GM21515 (cell line): ENCODE measurements around the gene GJA10.
A peak's percentile ranks its signal among the peaks of the same experiment; 100 is the strongest.
"Not testable (repeated sequence)": the region's sequence is repeated elsewhere in the genome, so short reads cannot be mapped to it uniquely, and the experiment has no call there.

ENCODE experiments used
- ATAC-seq: cut with Tn5 transposase; IDR thresholded peaks from one replicate; pipeline ENCODE4 v1.9.1; 2021; ENCODE audit not compliant: unreplicated experiment

The GJA10 gene

DNA sequence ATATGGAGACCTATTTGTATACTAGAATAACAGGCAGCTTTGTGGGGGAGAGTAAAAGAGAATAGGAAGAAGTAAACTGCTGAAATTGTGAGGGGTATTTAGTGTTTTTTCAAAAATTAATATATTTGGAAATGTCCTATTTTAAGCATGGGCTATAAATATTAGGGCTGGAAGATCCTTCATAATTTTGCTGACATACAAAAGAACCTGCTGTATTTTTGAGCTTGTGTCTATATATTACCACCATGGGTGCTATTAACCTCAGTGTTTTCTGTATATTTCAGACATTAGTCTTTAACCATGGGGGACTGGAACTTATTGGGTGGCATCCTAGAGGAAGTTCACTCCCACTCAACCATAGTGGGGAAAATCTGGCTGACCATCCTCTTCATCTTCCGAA, at the start of gene GJA10:
Gene GJA10, plus strand, starts transcription at position 301 of the 400 bp plus-strand sequence. Its CDS starts 0 bp downstream, at position 301.
- ATAC-seq, result no peak

DNA sequence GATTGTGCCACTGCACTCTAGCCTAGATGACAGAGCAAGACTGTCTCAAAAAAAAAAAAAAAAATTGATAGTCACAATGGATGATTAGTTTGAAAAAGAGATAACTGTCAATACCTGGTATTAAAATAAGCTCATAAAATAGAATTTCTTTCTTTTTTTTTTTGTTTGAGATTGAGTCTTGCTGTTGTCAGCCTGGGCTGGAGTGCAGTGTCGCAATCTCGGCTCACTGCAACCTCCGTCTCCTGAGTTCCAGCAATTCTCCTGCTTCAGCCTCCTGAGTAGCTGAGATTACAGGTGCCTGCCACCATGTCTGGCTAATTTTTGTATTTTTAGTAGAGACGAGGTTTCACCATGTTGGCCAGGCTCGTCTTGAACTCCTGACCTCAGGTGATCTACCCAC, 46.8 kb upstream of the GJA10 start:
- ATAC-seq, result not testable (repeated sequence)

- ATAC-seq, result no peak
Measured at GRCh38 chr6:89853068-89853467, 41.2 kb upstream of the GJA10 start.

DNA sequence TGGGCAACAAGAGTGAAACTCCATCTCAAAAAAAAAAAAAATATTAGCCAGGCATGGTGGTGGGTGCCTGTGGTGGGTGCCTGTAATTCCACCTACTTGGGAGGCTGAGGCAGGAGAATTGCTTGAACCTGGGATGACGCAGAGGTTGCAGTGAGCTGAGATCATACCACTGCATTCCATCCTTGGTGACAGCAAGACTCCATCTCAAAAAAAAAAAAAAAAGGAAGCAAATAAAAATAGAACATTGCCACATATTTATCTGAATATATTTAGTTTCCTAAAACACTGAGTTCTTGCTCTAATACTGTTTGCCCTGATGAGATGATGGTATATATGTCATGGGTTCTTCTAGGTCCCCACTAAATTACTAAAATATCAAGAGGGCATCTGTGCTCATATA, 36.2 kb upstream of the GJA10 start:
- ATAC-seq, result no peak

DNA sequence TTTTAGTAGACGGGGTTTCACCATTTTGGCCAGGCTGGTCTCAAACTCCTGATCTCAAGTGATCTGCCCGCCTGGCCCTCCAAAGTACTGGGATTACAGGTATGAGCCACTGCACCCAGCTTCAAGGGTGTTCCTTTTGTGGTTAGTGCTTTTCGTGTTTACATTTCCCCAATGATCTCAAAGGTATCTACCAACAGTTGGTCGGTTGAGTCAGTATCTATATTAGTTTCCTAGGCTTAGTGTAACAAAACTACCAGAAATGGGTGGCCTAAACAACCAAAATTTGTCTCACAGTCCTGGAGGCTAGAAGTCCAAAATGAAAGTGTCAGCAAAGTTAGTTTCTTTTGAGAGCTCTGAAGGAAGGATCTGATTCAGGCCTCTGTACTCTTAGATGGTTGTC, 34.5 kb upstream of the GJA10 start:
- peak; percentile 38 for ATAC-seq

GRCh38 chr6:89862273-89862672, 32.0 kb upstream of the GJA10 start:
- peak; percentile 78 for ATAC-seq

- peak; percentile 10 for ATAC-seq
Measured at GRCh38 chr6:89862698-89863097, 31.6 kb upstream of the GJA10 start.

DNA sequence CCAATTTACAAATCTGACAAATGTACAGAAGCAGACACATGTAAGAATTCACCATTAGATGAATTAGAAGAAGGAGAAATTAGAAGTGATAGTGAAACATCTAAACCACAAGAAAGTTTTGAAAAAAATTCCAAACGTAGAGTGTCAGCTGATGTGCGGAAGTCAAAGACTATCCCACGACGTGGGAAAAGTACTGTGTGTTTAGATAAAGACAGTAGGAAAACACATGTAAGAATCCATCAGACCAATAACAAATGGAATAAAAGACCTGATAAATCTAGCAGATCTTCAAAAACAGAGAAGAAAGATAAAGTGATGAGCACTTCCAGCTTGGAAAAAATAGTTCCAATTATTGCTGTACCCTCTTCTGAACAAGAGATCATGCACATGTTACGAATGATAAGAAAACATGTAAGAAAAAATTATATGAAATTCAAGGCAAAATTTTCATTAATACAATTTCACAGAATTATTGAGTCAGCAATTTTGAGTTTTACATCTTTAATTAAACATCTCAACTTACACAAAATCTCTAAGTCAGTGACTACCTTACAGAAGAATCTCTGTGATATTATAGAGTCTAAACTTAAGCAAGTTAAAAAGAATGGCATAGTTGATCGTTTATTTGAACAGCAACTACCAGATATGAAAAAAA, 28.1 kb upstream of the GJA10 start:
- ATAC-seq, result no peak

GRCh38 chr6:89873721-89874120, 20.5 kb upstream of the GJA10 start:
- ATAC-seq, result no peak

GRCh38 chr6:89874438-89874837, 19.8 kb upstream of the GJA10 start:
- no peak for ATAC-seq

DNA sequence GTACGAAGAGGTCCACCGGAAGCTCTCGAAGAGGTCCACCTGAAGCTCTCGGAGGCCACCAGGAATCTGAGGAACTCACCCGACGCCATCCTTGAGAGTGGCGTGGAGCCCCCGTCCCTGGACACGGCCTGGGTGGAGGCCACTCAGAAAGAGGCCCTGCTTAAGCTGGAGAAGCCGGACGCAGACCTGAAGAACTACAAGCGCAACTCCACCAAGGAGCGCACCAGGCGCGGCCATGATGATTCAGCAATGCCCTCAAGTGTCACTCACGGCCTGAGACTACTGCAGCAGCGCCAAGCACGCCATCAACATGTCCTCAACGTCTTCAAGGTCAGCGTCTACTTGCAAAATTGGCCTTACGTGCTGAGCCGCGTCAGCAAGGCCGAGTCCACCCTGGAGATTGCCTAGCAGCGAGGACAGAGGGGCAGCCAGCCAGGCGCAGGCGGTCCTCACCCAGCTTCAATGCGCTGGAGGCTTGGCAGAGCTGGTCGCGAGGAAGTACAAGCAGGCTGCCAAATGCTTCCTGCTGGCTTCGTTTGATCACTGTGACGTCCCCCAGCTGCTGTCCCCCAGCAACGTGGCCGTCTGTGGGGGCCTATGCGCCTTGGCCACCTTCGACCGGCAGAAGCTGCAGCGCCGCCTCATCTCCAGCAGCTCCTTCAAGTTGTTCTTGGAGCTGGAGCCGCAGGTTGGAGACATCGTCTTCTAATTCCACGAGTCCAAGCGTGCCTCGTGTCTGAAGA, 7.7 kb upstream of the GJA10 start:
- no peak for ATAC-seq

- no peak for ATAC-seq
Measured at GRCh38 chr6:89887452-89888137, 6.7 kb upstream of the GJA10 start.

DNA sequence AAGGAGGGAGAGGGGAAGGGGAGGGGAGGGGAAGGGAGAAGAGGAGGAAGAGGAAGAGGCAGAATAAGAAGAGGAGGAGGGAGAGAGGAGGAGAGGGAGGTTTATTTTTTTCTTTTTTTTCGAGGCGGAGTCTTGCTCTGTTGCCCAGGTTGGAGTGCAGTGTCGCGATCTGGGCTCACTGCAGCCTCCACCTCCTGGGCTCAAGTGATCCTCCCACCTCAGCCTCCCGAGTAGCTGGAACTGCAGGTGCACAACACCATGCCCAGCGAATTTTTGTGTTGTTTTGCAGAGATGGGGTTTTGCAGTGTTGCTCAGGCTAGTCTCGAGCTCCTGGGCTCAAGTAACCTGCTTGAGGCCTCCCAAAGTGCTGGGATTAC, 6.1 kb upstream of the GJA10 start:
- ATAC-seq, result no peak

DNA sequence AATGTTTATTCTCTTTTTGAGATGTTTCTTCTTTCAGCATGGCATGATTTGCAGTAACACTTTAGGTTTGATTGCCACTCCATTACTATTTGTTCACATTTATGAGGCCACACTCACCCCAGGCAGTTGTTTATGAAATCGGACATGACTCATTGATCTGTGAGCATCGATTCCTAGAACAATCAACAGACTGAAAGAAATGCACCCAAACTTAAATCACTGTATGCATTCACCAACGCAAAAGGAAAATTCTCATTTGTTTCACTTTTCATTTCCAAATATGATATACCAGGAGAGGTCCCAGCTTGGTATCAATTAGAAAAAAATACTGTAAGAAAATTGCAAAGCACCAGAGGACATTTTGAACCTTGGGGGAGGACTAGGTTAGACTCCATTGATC, 5.4 kb upstream of the GJA10 start:
- no peak for ATAC-seq

DNA sequence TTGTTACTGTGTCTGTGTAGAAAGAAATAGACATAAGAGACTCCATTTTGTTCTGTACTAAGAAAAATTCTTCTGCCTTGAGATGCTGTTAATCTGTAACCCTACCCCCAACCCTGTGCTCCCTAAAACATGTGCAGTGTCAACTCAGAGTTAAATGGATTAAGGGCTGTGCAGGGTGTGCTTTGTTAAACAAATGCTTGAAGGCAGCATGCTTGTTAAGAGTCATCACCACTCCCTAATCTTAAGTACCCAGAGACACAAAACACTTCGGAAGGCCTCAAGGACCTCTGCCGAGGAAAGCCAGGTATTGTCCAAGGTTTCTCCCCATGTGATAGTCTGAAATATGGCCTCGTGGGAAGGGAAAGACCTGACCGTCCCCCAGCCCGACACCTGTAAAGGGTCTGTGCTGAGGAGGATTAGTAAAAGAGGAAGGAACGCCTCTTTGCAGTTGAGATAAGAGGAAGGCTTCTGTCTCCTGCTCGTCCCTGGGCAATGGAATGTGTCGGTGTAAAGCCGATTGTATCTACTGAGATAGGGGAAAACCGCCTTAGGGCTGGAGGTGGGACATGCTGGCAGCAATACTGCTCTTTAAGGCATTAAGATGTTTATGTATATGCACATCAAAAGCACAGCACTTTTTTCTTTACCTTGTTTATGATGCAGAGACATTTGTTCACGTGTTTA, 3.3 kb upstream of the GJA10 start:
- ATAC-seq, result not testable (repeated sequence)

DNA sequence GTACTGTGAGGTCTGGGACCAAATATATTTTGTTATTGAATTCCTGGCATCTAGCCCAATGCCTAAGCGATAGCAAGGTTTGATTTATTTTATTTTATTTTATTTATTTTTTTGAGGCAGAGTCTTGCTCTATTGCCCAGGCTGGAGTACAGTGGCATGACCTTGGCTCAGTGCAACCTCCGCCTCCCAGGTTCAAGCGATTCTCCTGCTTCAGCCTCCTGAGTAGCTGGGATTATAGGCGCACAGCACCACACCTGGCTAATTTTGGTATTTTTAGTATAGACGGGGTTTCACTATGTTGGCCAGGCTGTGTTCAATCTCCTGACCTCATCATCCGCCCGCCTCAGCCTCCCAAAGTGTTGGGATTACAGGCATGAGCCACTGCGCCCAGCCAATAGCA, 1.7 kb upstream of the GJA10 start:
- ATAC-seq, result not testable (repeated sequence)

- ATAC-seq, result no peak
Measured at GRCh38 chr6:89895276-89895874, 1.1 kb downstream of the GJA10 start.

- ATAC-seq, result not testable (repeated sequence)
Measured at GRCh38 chr6:89910001-89910901, 16.0 kb downstream of the GJA10 start.

GRCh38 chr6:89910902-89911240, 16.6 kb downstream of the GJA10 start:
- no peak for ATAC-seq
